Natural killer cell (primary cell): ENCODE results near the gene FAM227B. TPM values are rescaled to one million over a fixed set of nuclear protein-coding genes. Genes with fewer than 3 reads are reported as not detected.

Source experiments
- ATAC-seq, 3 donors: fragments of 150-1000 bp in 2 of 3; fragments of 200-7000 bp in 1 of 3; cut with Tn5 transposase; 1 replicate in 1 of 3; 2 replicates in 2 of 3; pipeline ENCODE4 v1.10.0; 2021; ENCODE audit warnings: mild to moderate bottlenecking in 2 of 3, moderate library complexity in 2 of 3
- DNase-seq, 2 donors: peaks; one replicate each; pipeline versions ENCODE4 v3.0.0 to v3.0.0-alpha.2; 2013 to 2021; ENCODE audit warnings: mixed read lengths in 1 of 2
- H3K27ac ChIP-seq: one replicate; pipeline ENCODE4 v1.5.1; 2013; ENCODE audit warnings: mild to moderate bottlenecking, low read length
- H3K27me3 ChIP-seq: one replicate; pipeline ENCODE4 v1.6.1; 2013; ENCODE audit warnings: low read length; ENCODE audit not compliant: control insufficient read depth, insufficient read depth
- H3K36me3 ChIP-seq: one replicate; pipeline ENCODE4 v1.6.1; 2013; ENCODE audit warnings: low read length; ENCODE audit not compliant: control insufficient read depth, insufficient read depth
- H3K4me1 ChIP-seq: one replicate; pipeline ENCODE4 v1.6.1; 2013; ENCODE audit warnings: low read length; ENCODE audit not compliant: control insufficient read depth, insufficient read depth
- H3K4me3 ChIP-seq: one replicate; pipeline ENCODE4 v1.5.1; 2013; ENCODE audit warnings: low read length
- H3K9me3 ChIP-seq: one replicate; pipeline ENCODE4 v1.6.1; 2013; ENCODE audit warnings: low read length; ENCODE audit not compliant: control insufficient read depth, insufficient read depth
- H3K27ac Mint-ChIP-seq, 2 donors: one replicate each; pipeline ENCODE4 v1.8.0; 2022; ENCODE audit warnings: mild to moderate bottlenecking in 2 of 2, mixed read lengths in 2 of 2, moderate library complexity in 1 of 2
- H3K27me3 Mint-ChIP-seq, 2 donors: one replicate each; pipeline ENCODE4 v1.8.0; 2022; ENCODE audit warnings: low read depth in 2 of 2, mixed read lengths in 2 of 2
- H3K36me3 Mint-ChIP-seq: one replicate; pipeline ENCODE4 v1.8.0; 2022; ENCODE audit warnings: mixed read lengths
- H3K4me1 Mint-ChIP-seq, 2 donors: one replicate each; pipeline ENCODE4 v1.8.0; 2022; ENCODE audit warnings: mixed read lengths in 2 of 2
- H3K4me3 Mint-ChIP-seq: one replicate; pipeline ENCODE4 v1.8.0; 2022; ENCODE audit warnings: mild to moderate bottlenecking, moderate library complexity, mixed read lengths
- H3K9me3 Mint-ChIP-seq, 2 donors: one replicate each; pipeline ENCODE4 v1.8.0; 2022; ENCODE audit warnings: mixed read lengths in 2 of 2
- WGBS: methylation state at CpG from one replicate; pipeline ENCODE4 v1.1.7; 2013; ENCODE audit warnings: missing lambda C conversion rate; ENCODE audit not compliant: insufficient coverage; 5-methylcytosine and 5-hydroxymethylcytosine counted together
- intact Hi-C: fragments of 100-400 bp; cut with micrococcal nuclease; formaldehyde crosslinking; loops from one replicate; pipeline ENCODE4 v1.14.2; 2022
- total RNA-seq, 4 donors: library from RNA; stranded (reverse); fragments of 120-200 nt in 1 of 4; gene quantifications; one replicate each; pipeline versions ENCODE4 v1.2.3 to v1.2.4, GENCODE V29; 2013 to 2022
- TF ChIP-seq, protein P1 (sequence below): fragments of 200-600 bp; IDR thresholded peaks from one replicate; pipeline ENCODE4 v1.8.0; 2022; ENCODE audit warnings: antibody characterized with exemption

Gene FAM227B
- total RNA-seq, 3 donors from 2014 or later (not counting 1 experiment from before 2014, with no cell fraction given), result 3.8 to 5.0 (median 4.9) TPM

- no peak for DNase-seq
- Histone ChIP-seq H3K4me3 (no peak overlapping the region), H3K9me3 (no peaks in the 10 kb centered on the region), H3K36me3 (peaks cover 10% of the 10 kb centered on the region), H3K27me3 (no peaks in the 10 kb centered on the region), H3K27ac (no peak overlapping the region), H3K4me1 (no peaks in the 10 kb centered on the region)
- ATAC-seq, result no peak
- Mint-ChIP-seq H3K36me3 (peaks cover 6% of the 10 kb centered on the region), H3K27ac (no peak overlapping the region), H3K9me3 (no peaks in the 10 kb centered on the region), H3K27me3 (no peaks in the 10 kb centered on the region), H3K4me1 (peaks cover 21 to 23% of the 10 kb centered on the region in 2 donors), H3K4me3 (no peak overlapping the region)
- TF ChIP-seq, protein P1, sequence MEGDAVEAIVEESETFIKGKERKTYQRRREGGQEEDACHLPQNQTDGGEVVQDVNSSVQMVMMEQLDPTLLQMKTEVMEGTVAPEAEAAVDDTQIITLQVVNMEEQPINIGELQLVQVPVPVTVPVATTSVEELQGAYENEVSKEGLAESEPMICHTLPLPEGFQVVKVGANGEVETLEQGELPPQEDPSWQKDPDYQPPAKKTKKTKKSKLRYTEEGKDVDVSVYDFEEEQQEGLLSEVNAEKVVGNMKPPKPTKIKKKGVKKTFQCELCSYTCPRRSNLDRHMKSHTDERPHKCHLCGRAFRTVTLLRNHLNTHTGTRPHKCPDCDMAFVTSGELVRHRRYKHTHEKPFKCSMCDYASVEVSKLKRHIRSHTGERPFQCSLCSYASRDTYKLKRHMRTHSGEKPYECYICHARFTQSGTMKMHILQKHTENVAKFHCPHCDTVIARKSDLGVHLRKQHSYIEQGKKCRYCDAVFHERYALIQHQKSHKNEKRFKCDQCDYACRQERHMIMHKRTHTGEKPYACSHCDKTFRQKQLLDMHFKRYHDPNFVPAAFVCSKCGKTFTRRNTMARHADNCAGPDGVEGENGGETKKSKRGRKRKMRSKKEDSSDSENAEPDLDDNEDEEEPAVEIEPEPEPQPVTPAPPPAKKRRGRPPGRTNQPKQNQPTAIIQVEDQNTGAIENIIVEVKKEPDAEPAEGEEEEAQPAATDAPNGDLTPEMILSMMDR, result no peak
- intact Hi-C loops, result no loop called here
- WGBS, result 88% methylated on average over 1 of the region's 1 CpG
These were observed 323.0 kb downstream of the FAM227B start for GRCh38 chr15:49297584-49297983.

DNA sequence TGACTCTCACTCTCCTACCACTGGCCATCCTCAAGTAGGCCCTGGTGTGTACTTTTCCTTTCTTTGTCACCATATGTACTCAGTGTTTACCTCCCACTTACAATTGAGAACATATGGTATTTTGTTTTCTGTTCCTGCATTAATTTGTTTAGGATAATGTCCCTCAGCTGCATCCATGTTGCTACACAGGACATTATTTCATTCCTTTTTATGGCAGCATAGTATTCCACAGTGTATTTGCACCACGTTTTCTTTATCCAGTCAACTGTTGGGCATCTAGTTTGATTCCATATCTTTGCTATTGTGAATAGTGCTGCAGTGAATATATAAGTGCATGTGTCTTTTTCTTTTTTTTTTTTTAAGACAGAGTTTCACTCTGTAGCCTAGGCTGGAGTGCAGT, 324.4 kb downstream of the FAM227B start:
- TF ChIP-seq, protein P1, result no peak
- peak overlapping the region in 1 of 2 donors; percentile 22 for H3K27ac Mint-ChIP-seq
- H3K27me3 ChIP-seq, result no peaks in the 10 kb centered on the region
- H3K27ac ChIP-seq, result no peak overlapping the region
- no peak overlapping the region for H3K4me3 ChIP-seq
- H3K4me3 Mint-ChIP-seq, result no peak overlapping the region
- whole genome bisulfite sequencing, result 100% methylated on average over 1 of the region's 1 CpG
- intact Hi-C loops, result no loop called here
- H3K4me1 Mint-ChIP-seq, result peaks cover 23 to 27% of the 10 kb centered on the region in 2 donors
- H3K9me3 Mint-ChIP-seq, result no peaks in the 10 kb centered on the region
- peaks cover 13% of the 10 kb centered on the region for H3K36me3 Mint-ChIP-seq
- no peak for DNase-seq
- no peaks in the 10 kb centered on the region for H3K27me3 Mint-ChIP-seq
- peaks cover 12% of the 10 kb centered on the region for H3K36me3 ChIP-seq
- no peaks in the 10 kb centered on the region for H3K4me1 ChIP-seq
- no peak for ATAC-seq
- H3K9me3 ChIP-seq, result no peaks in the 10 kb centered on the region

GRCh38 chr15:49293941-49294340, 326.7 kb downstream of the FAM227B start:
- ATAC-seq (no peak), DNase-seq (no peak)
- Mint-ChIP-seq H3K4me3 (no peak overlapping the region), H3K4me1 (peaks cover 12 to 13% of the 10 kb centered on the region in 2 donors), H3K9me3 (no peaks in the 10 kb centered on the region), H3K27ac (peak overlapping the region in 1 of 2 donors; percentile 5), H3K36me3 (peaks cover 13% of the 10 kb centered on the region), H3K27me3 (no peaks in the 10 kb centered on the region)
- TF ChIP-seq, protein P1, result no peak
- no peaks in the 10 kb centered on the region for H3K9me3 ChIP-seq
- intact Hi-C loops, result no loop called here
- H3K36me3 ChIP-seq, result peaks cover 12% of the 10 kb centered on the region
- H3K4me1 ChIP-seq, result no peaks in the 10 kb centered on the region
- no peak overlapping the region for H3K27ac ChIP-seq
- no peaks in the 10 kb centered on the region for H3K27me3 ChIP-seq
- no peak overlapping the region for H3K4me3 ChIP-seq

DNA sequence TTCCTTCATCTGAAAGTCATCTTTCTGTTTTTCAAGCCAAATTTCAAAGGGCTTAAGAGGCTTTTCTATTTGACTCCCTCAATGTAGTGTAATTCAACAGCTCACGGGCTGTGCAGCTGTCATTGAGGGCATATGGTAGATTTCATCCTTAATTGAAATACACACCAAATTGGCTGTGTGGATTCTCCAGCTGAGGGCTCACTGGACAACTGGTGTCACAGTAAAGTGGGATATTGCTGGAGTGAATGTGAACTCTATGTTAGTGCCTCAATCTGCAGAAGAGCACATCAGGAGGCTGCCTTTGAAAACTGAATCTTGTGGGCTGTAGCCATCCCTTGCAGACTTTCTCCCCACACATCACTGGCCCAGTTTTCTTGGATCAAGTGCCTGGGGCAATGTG, 330.4 kb downstream of the FAM227B start:
- no peak for ATAC-seq
- H3K9me3 ChIP-seq, result no peaks in the 10 kb centered on the region
- Mint-ChIP-seq H3K27ac (no peak overlapping the region), H3K4me3 (no peak overlapping the region), H3K27me3 (no peaks in the 10 kb centered on the region), H3K9me3 (no peaks in the 10 kb centered on the region), H3K4me1 (peaks cover 9 to 11% of the 10 kb centered on the region in 2 donors), H3K36me3 (peaks cover 23% of the 10 kb centered on the region)
- H3K27me3 ChIP-seq, result no peaks in the 10 kb centered on the region
- no peaks in the 10 kb centered on the region for H3K4me1 ChIP-seq
- WGBS, result 100% methylated on average over 1 of the region's 1 CpG
- TF ChIP-seq, protein P1, result no peak
- DNase-seq, result no peak
- H3K27ac ChIP-seq, result no peak overlapping the region
- intact Hi-C loops, result no loop called here
- H3K4me3 ChIP-seq, result no peak overlapping the region
- H3K36me3 ChIP-seq, result peaks cover 20% of the 10 kb centered on the region
